GM18511 (cell line): ENCODE results near the gene PDE6H.

Experiments used
- ATAC-seq: cut with Tn5 transposase; IDR thresholded peaks from one replicate; pipeline ENCODE4 v1.9.1; 2021; ENCODE audit warnings: mild to moderate bottlenecking, moderate library complexity; ENCODE audit not compliant: unreplicated experiment

PDE6H gene

GRCh38 chr12:14965221-14965620, 7.6 kb upstream of the PDE6H start:
- ATAC-seq, result no peak

- ATAC-seq, result no peak
Measured at GRCh38 chr12:14968478-14968877, 4.4 kb upstream of the PDE6H start.

GRCh38 chr12:14970473-14970872, 2.4 kb upstream of the PDE6H start:
- no peak for ATAC-seq

GRCh38 chr12:14974633-14975032, 1.8 kb downstream of the PDE6H start:
- no peak for ATAC-seq

GRCh38 chr12:14975457-14975856, 2.6 kb downstream of the PDE6H start:
- ATAC-seq, result no peak

- ATAC-seq, result no peak
Measured at GRCh38 chr12:14976658-14977057, 3.8 kb downstream of the PDE6H start.

- ATAC-seq, result no peak
Measured at GRCh38 chr12:14979468-14979867, 6.6 kb downstream of the PDE6H start.

- peak; percentile 56 for ATAC-seq
Measured at GRCh38 chr12:14981049-14981448, 8.2 kb downstream of the PDE6H start.

- no peak for ATAC-seq
Measured at GRCh38 chr12:14982562-14982961, 9.7 kb downstream of the PDE6H start.

- no peak for ATAC-seq
Measured at GRCh38 chr12:14982991-14983390, 10.1 kb downstream of the PDE6H start.

- ATAC-seq, result no peak
Measured at GRCh38 chr12:14984036-14984435, 11.2 kb downstream of the PDE6H start.

- ATAC-seq, result no peak
Measured at GRCh38 chr12:14984766-14985285, 12.0 kb downstream of the PDE6H start.

GRCh38 chr12:14986449-14986848, 13.6 kb downstream of the PDE6H start:
- ATAC-seq, result no peak

GRCh38 chr12:14988035-14988434, 15.2 kb downstream of the PDE6H start:
- ATAC-seq, result no peak

GRCh38 chr12:14989790-14990189, 16.9 kb downstream of the PDE6H start:
- ATAC-seq, result peak; percentile 64

- no peak for ATAC-seq
Measured at GRCh38 chr12:14991069-14991468, 18.2 kb downstream of the PDE6H start.

GRCh38 chr12:14992673-14993072, 19.8 kb downstream of the PDE6H start:
- ATAC-seq, result no peak

- no peak for ATAC-seq
Measured at GRCh38 chr12:14993117-14993516, 20.3 kb downstream of the PDE6H start.

- no peak for ATAC-seq
Measured at GRCh38 chr12:14993537-14994266, 20.9 kb downstream of the PDE6H start.

- ATAC-seq, result no peak
Measured at GRCh38 chr12:14994610-14995009, 21.8 kb downstream of the PDE6H start.

- peak; percentile 49 for ATAC-seq
Measured at GRCh38 chr12:14995583-14996425, 23.0 kb downstream of the PDE6H start.

GRCh38 chr12:14997998-14998397, 25.2 kb downstream of the PDE6H start:
- ATAC-seq, result no peak
